Measurements from ENCODE around the gene NHLRC1. TPM values are rescaled to one million over a fixed set of nuclear protein-coding genes. Genes with fewer than 3 reads are reported as not detected.
A peak's percentile ranks its signal among the peaks of the same experiment; 100 is the strongest.

The NHLRC1 gene
- total and polyA plus RNA-seq, 2 of the 13 experiments (the other 11 are each of a cell fraction or from before 2014, with no cell fraction given) = 0.04 to 0.11 TPM

DNA sequence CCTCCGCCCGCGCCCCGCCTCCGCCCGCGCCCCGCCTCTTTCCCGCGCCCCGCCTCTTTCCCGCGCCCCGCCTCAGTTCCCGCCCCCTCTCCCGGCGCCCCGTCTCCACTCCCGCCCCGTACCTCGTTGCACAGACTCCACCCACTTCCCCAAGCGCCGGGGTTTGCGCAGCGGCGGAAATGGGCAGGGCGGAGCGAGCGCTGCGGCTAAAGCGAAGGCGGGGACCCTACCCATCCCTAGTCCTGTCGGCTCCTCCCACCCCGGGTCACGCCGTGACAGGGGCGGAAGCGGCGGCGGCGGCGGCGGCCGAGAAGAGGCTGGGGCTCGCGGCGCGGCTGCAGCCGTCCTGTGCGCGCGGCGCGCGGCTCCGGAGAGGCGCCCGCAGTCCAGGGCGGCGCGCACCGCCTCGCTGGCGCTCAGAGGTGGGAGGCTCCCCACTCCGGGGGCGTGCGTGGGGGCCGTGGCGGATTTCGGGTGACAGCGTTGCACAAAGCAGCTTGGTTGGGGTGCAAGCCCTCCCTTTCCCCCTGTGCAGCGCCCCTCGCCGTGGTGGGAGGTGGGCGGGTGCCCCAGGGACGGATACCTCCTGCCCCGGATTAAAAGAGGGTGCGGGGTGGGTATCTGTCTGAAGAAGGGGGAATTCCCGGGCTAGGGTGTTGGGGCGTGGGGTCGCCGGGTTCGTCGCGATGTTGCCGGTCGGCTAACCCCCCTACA lies 32.8 kb upstream of the NHLRC1 start, which contains the start of gene KDM1B (continued):
- TF ChIP-seq, protein P1, sequence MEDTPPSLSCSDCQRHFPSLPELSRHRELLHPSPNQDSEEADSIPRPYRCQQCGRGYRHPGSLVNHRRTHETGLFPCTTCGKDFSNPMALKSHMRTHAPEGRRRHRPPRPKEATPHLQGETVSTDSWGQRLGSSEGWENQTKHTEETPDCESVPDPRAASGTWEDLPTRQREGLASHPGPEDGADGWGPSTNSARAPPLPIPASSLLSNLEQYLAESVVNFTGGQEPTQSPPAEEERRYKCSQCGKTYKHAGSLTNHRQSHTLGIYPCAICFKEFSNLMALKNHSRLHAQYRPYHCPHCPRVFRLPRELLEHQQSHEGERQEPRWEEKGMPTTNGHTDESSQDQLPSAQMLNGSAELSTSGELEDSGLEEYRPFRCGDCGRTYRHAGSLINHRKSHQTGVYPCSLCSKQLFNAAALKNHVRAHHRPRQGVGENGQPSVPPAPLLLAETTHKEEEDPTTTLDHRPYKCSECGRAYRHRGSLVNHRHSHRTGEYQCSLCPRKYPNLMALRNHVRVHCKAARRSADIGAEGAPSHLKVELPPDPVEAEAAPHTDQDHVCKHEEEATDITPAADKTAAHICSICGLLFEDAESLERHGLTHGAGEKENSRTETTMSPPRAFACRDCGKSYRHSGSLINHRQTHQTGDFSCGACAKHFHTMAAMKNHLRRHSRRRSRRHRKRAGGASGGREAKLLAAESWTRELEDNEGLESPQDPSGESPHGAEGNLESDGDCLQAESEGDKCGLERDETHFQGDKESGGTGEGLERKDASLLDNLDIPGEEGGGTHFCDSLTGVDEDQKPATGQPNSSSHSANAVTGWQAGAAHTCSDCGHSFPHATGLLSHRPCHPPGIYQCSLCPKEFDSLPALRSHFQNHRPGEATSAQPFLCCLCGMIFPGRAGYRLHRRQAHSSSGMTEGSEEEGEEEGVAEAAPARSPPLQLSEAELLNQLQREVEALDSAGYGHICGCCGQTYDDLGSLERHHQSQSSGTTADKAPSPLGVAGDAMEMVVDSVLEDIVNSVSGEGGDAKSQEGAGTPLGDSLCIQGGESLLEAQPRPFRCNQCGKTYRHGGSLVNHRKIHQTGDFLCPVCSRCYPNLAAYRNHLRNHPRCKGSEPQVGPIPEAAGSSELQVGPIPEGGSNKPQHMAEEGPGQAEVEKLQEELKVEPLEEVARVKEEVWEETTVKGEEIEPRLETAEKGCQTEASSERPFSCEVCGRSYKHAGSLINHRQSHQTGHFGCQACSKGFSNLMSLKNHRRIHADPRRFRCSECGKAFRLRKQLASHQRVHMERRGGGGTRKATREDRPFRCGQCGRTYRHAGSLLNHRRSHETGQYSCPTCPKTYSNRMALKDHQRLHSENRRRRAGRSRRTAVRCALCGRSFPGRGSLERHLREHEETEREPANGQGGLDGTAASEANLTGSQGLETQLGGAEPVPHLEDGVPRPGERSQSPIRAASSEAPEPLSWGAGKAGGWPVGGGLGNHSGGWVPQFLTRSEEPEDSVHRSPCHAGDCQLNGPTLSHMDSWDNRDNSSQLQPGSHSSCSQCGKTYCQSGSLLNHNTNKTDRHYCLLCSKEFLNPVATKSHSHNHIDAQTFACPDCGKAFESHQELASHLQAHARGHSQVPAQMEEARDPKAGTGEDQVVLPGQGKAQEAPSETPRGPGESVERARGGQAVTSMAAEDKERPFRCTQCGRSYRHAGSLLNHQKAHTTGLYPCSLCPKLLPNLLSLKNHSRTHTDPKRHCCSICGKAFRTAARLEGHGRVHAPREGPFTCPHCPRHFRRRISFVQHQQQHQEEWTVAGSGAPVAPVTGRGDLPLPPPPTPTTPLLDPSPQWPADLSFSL (CRISPR knock-in tag; IDR thresholded peaks at IDR 0.05) = no peak
- TF ChIP-seq ZNF841 (CRISPR knock-in tag; IDR thresholded peaks at IDR 0.05; ENCODE audit: borderline replicate concordance) = no peak
- no peak for TF ChIP-seq ZFP36L1 (CRISPR knock-in tag; IDR thresholded peaks at IDR 0.05)
- no peak for TF ChIP-seq MTA3 (CRISPR knock-in tag; IDR thresholded peaks at IDR 0.05)
- TF ChIP-seq HDAC6 (IDR thresholded peaks at IDR 0.05; ENCODE audit: low read depth, low read length) = no peak
- TF ChIP-seq, protein P2, sequence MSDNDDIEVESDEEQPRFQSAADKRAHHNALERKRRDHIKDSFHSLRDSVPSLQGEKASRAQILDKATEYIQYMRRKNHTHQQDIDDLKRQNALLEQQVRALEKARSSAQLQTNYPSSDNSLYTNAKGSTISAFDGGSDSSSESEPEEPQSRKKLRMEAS (IDR thresholded peaks at IDR 0.05) = peak; percentile 77
- peak; percentile 19 for TF ChIP-seq ZNF883 (CRISPR knock-in tag; IDR thresholded peaks at IDR 0.05; ENCODE audit: not compliant biosample characterization)
- no peak for TF ChIP-seq ZNF83 (CRISPR knock-in tag; IDR thresholded peaks at IDR 0.05; ENCODE audit: borderline replicate concordance)
- no peak for TF ChIP-seq PPARG (CRISPR knock-in tag; conservative IDR thresholded peaks at IDR 0.05)
- no peak for TF ChIP-seq ESRRA (CRISPR knock-in tag; IDR thresholded peaks at IDR 0.05; ENCODE audit: low read depth)
- 0 out of 2 replicates have a peak, but pooled peaks have one; percentile 34 for TF ChIP-seq ARNT2 (CRISPR knock-in tag; IDR thresholded peaks at IDR 0.05; ENCODE audit: low read depth)
- TF ChIP-seq PHF5A (CRISPR knock-in tag; IDR thresholded peaks at IDR 0.05; ENCODE audit: low read depth, unreplicated experiment) = no peak
- peak; percentile 89 for TF ChIP-seq NR2C2 (CRISPR knock-in tag; IDR thresholded peaks at IDR 0.05; ENCODE audit: borderline replicate concordance)
- TF ChIP-seq, protein P3, sequence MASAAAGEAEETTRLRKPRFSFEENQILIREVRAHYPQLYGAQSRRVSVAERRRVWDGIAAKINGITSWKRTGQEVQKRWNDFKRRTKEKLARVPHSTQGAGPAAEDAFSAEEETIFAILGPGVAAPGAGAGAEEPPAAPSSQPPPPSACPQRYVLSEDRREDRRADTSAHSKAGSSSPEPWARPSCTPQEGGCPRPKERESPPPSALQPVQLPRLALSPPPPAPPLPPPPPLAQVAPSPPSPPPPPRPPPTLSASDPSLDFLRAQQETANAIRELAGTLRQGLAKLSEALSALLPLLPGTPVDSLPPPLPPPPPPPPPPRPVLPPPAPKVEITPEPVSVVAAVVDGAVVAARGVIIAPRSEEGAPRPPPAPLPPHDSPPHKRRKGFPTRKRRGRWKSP (CRISPR knock-in tag; IDR thresholded peaks at IDR 0.05) = peak; percentile 97
- TF ChIP-seq, protein P4, sequence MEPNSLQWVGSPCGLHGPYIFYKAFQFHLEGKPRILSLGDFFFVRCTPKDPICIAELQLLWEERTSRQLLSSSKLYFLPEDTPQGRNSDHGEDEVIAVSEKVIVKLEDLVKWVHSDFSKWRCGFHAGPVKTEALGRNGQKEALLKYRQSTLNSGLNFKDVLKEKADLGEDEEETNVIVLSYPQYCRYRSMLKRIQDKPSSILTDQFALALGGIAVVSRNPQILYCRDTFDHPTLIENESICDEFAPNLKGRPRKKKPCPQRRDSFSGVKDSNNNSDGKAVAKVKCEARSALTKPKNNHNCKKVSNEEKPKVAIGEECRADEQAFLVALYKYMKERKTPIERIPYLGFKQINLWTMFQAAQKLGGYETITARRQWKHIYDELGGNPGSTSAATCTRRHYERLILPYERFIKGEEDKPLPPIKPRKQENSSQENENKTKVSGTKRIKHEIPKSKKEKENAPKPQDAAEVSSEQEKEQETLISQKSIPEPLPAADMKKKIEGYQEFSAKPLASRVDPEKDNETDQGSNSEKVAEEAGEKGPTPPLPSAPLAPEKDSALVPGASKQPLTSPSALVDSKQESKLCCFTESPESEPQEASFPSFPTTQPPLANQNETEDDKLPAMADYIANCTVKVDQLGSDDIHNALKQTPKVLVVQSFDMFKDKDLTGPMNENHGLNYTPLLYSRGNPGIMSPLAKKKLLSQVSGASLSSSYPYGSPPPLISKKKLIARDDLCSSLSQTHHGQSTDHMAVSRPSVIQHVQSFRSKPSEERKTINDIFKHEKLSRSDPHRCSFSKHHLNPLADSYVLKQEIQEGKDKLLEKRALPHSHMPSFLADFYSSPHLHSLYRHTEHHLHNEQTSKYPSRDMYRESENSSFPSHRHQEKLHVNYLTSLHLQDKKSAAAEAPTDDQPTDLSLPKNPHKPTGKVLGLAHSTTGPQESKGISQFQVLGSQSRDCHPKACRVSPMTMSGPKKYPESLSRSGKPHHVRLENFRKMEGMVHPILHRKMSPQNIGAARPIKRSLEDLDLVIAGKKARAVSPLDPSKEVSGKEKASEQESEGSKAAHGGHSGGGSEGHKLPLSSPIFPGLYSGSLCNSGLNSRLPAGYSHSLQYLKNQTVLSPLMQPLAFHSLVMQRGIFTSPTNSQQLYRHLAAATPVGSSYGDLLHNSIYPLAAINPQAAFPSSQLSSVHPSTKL (CRISPR knock-in tag; IDR thresholded peaks at IDR 0.05) = peak; percentile 27; the same call in 1 of the 2 replicates
